A549 (cell line): ENCODE measurements around the gene ARHGAP10.
"Not testable (repeated sequence)": the region's sequence is repeated elsewhere in the genome, so short reads cannot be mapped to it uniquely, and the experiment has no call there.

ENCODE experiments used
- CEBPB ChIP-seq, 2 experiments: fragments of >200 bp in 1 of 2; sonication (Bioruptor Twin) in 1 of 2; formaldehyde crosslinking in 1 of 2; IDR thresholded peaks; 2 replicates each; pipeline ENCODE4 v1.6.1; 2012 to 2016
- CTCF ChIP-seq: fragments of >200 bp; sonication (Bioruptor Twin); formaldehyde crosslinking; IDR thresholded peaks from 3 replicates; pipeline ENCODE4 v1.5.1; 2016
- ELK1 ChIP-seq: fragments of 150-350 bp; IDR thresholded peaks from 2 replicates; pipeline ENCODE4 v1.6.1; 2014; ENCODE audit warnings: low read depth, mild to moderate bottlenecking, low read length
- EP300 ChIP-seq, 2 experiments: fragments of >200 bp; sonication (Bioruptor Twin); formaldehyde crosslinking; IDR thresholded peaks; 2 replicates in 1 of 2; 3 replicates in 1 of 2; pipeline ENCODE4 v1.6.1; 2016 to 2017
- HDAC2 ChIP-seq: fragments of 200-600 bp; sonication (generic); IDR thresholded peaks from 2 replicates; pipeline ENCODE4 v1.6.1; 2016
- HMGXB4 ChIP-seq: fragments of 250-450 bp; sonication (Bioruptor Pico); IDR thresholded peaks from 2 replicates; pipeline ENCODE4 v1.5.0; 2021; ENCODE audit warnings: mild to moderate bottlenecking, moderate library complexity, borderline replicate concordance
- MAX ChIP-seq: IDR thresholded peaks from 2 replicates; pipeline ENCODE4 v1.6.1; 2012
- MYC ChIP-seq: IDR thresholded peaks from 2 replicates; pipeline ENCODE4 v1.6.1; 2012; ENCODE audit warnings: mild to moderate bottlenecking, inconsistent platforms, low read length, improper control_type of control experiment, borderline replicate concordance
- PHF8 ChIP-seq: fragments of 200-600 bp; sonication (generic); IDR thresholded peaks from 2 replicates; pipeline ENCODE4 v1.6.1; 2016; ENCODE audit warnings: low read depth, mild to moderate bottlenecking, antibody characterized with exemption, moderate library complexity, borderline replicate concordance
- POLR2A ChIP-seq: IDR thresholded peaks from 2 replicates; pipeline ENCODE4 v1.6.1; 2012; ENCODE audit warnings: mild to moderate bottlenecking, low read length
- POLR2AphosphoS2 ChIP-seq: conservative IDR thresholded peaks from 2 replicates; pipeline ENCODE4 v1.6.1; 2012; ENCODE audit warnings: low read length, improper control_type of control experiment, inconsistent platforms
- REST ChIP-seq: fragments of 200-600 bp; sonication (generic); IDR thresholded peaks from 2 replicates; pipeline ENCODE4 v1.6.1; 2016; ENCODE audit warnings: antibody characterized with exemption, mild to moderate bottlenecking, moderate library complexity
- ZC3H11A ChIP-seq: fragments of 450-650 bp; IDR thresholded peaks from 2 replicates; pipeline ENCODE4 v1.6.1; 2014; ENCODE audit warnings: antibody characterized with exemption, mild to moderate bottlenecking
- ZFP36 ChIP-seq: fragments of 450-650 bp; IDR thresholded peaks from 2 replicates; pipeline ENCODE4 v1.6.1; 2014; ENCODE audit warnings: borderline replicate concordance; ENCODE audit not compliant: partially characterized antibody

- TF ChIP-seq CTCF; REST; MAX; ZFP36; HMGXB4 (CRISPR knock-in tag); ZC3H11A; POLR2AphosphoS2; PHF8; ELK1; EP300 (IDR thresholded peaks at IDR 0.05); HDAC2; MYC; CEBPB (IDR thresholded peaks at IDR 0.05); POLR2A: not testable (repeated sequence)
These were observed 268.1 kb downstream of the ARHGAP10 start for GRCh38 chr4:148000038-148000437.
